Measurements from ENCODE around the gene NFATC1. TPM values are rescaled to one million over a fixed set of nuclear protein-coding genes. Genes with fewer than 3 reads are reported as not detected.

The NFATC1 gene
- polyA plus RNA-seq, 1 experiment: 0.73 TPM

DNA sequence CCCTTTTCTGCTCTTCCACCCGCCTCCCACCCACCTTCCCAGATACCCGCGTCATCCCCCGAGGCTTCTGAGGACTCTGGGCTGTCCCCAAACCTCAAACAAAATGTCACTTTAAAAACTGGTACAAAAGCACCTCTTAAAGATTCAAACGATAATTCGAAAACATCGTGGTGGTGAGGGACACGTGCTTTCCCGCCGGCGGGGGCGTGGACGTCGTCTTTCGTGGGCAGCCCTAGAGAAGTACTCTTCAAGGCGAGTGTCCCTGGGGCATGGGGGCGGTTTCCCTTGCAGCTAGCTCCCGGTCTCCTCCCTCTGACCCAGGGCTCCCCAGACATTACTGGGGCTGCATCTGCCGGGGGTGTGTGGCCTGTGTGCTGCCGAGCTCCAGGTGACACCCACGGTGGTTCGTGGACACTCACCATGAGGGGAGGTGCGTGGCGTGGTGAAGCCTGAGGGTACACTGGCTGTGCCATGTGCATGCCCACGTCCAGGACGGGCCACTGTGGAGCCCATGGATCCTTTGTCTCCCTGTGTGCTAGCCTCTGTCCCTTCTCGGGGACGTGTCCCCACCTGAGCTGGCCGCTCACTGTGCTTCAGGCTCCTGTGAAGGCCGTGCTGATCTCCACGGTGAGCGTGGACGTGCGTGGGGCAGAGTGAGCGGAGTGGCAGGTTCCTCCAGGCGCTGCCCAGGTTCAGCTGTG lies 117.8 kb downstream of the NFATC1 start:
- no peak for DNase-seq (ENCODE audit: low read depth, low spot score)
- POLR2A ChIA-PET: no interaction called here
- TF ChIP-seq, protein P1, sequence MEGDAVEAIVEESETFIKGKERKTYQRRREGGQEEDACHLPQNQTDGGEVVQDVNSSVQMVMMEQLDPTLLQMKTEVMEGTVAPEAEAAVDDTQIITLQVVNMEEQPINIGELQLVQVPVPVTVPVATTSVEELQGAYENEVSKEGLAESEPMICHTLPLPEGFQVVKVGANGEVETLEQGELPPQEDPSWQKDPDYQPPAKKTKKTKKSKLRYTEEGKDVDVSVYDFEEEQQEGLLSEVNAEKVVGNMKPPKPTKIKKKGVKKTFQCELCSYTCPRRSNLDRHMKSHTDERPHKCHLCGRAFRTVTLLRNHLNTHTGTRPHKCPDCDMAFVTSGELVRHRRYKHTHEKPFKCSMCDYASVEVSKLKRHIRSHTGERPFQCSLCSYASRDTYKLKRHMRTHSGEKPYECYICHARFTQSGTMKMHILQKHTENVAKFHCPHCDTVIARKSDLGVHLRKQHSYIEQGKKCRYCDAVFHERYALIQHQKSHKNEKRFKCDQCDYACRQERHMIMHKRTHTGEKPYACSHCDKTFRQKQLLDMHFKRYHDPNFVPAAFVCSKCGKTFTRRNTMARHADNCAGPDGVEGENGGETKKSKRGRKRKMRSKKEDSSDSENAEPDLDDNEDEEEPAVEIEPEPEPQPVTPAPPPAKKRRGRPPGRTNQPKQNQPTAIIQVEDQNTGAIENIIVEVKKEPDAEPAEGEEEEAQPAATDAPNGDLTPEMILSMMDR (IDR thresholded peaks at IDR 0.05; ENCODE audit: low read depth, low read length): no peak
- no peak overlapping the region for H3K4me3 ChIP-seq (ENCODE audit: low read depth, low read length)
- H3K27ac ChIP-seq (ENCODE audit: low read depth, low read length): no peak overlapping the region
- H3K9me3 ChIP-seq (ENCODE audit: control insufficient read depth, insufficient read depth, low read length): peaks cover 29% of the 10 kb centered on the region
- peaks cover 16% of the 10 kb centered on the region for H3K27me3 ChIP-seq (ENCODE audit: control insufficient read depth, insufficient read depth, low read length)
- CTCF ChIA-PET: no interaction called here

DNA sequence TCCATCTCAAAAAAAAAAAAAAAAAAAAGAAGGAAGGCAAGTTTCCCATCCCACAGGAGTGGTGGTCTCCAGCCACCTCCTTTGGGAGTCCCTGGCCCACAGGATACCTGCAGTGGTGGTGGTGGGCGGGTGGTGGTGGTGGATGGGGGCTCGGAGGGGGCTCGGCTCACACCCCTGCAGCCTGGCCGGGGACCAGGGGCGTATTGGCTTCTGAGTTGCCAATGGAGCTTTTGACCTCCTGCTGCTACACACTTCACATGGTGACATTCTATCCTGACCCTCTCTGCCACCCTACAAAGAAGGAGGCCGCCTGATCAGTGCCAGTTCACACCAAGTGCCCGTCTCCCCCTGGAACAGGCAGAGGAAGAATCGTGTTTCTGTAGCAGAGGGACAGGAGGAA lies 119.6 kb downstream of the NFATC1 start:
- Histone ChIP-seq H3K27ac (ENCODE audit: low read depth, low read length) (no peak overlapping the region), H3K9me3 (ENCODE audit: control insufficient read depth, insufficient read depth, low read length) (peaks cover 31% of the 10 kb centered on the region), H3K27me3 (ENCODE audit: control insufficient read depth, insufficient read depth, low read length) (peaks cover 23% of the 10 kb centered on the region), H3K4me3 (ENCODE audit: low read depth, low read length) (no peak overlapping the region)
- ChIA-PET CTCF (no interaction called here), POLR2A (no interaction called here)
- TF ChIP-seq, protein P1 (IDR thresholded peaks at IDR 0.05; ENCODE audit: low read depth, low read length): no peak
- no peak for DNase-seq (ENCODE audit: low read depth, low spot score)

DNA sequence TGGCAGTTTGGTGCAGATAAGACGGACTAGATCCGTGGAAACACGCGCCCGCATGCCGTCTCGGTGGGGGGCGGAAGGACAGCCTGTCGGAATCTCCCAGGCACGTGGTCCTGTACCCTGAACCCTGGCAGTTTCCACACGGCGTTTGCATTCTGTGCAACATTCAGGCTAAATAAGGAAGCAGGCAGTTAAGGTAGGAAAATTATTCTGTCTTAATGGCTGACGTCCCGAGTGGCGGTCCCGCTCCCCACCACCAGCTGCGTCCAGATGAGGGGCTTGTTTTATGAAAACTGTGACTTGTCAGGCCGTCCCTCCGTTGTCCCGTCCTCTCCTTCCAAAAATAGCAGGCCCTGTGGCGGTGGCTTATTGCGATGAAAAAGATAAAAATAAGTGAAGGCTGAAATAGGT lies 120.2 kb downstream of the NFATC1 start:
- no peak for DNase-seq (ENCODE audit: low read depth, low spot score)
- Histone ChIP-seq H3K9me3 (ENCODE audit: control insufficient read depth, insufficient read depth, low read length) (peaks cover 31% of the 10 kb centered on the region), H3K27me3 (ENCODE audit: control insufficient read depth, insufficient read depth, low read length) (peaks cover 23% of the 10 kb centered on the region), H3K27ac (ENCODE audit: low read depth, low read length) (no peak overlapping the region), H3K4me3 (ENCODE audit: low read depth, low read length) (no peak overlapping the region)
- ChIA-PET POLR2A (no interaction called here), CTCF (interaction anchor here (0.6 kb wide), 1 partner anchor 23 kb away, joined by 10 read pairs; no protein-coding TSS in a partner anchor)
- TF ChIP-seq, protein P1 (IDR thresholded peaks at IDR 0.05; ENCODE audit: low read depth, low read length): no peak

DNA sequence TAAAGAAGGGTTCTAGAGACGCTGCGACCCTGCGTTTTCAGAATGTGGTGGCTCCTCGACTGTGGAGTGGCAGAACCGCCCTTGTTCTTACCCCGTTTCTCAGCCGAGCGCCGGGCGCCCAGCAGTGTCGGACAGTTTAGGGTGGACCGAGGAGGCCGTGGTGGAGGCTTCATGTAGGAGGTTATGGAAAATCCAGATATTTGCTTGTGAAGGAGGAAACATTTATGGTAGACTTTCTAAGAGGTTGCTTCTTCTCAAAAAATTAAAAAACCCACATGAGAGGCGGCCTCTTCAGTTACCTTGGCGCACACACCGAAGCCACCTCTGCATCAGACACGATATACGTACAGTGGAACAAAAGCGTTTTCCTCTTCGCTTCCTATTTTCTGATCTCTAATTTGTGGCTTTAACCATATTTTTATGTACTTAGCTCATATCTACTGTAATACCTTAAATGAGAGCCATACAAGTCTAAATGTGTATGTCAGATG lies 120.8 kb downstream of the NFATC1 start:
- POLR2A ChIA-PET: no interaction called here
- CTCF ChIA-PET: no interaction called here
- H3K27ac ChIP-seq (ENCODE audit: low read depth, low read length): no peak overlapping the region

DNA sequence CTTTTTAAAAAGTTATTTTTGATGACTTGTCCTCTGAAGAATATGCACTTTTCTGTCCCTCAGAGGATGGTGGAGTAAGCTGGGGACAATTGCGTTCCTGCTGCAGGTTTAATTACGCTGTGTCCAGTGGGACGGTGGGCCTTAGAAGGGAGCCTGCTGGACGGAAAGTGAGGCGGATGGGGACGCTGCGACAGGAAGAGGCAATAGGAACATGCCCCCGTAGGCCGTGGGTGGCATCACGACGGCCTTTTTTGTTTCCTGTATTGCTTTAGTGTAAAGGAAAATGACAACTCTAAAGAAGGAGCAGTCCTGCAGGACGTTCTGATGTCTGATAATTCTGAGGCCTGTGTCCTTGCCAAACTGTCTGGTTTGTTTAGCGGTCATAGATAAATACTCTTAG lies 121.6 kb downstream of the NFATC1 start:
- CTCF ChIA-PET: no interaction called here

More for the DNA sequence above, 120.8 kb downstream of the NFATC1 start:
- Histone ChIP-seq H3K4me3 (ENCODE audit: low read depth, low read length) (no peak overlapping the region), H3K9me3 (ENCODE audit: control insufficient read depth, insufficient read depth, low read length) (peaks cover 26% of the 10 kb centered on the region), H3K27me3 (ENCODE audit: control insufficient read depth, insufficient read depth, low read length) (peaks cover 23% of the 10 kb centered on the region)
- no peak for DNase-seq (ENCODE audit: low read depth, low spot score)
- TF ChIP-seq, protein P1 (IDR thresholded peaks at IDR 0.05; ENCODE audit: low read depth, low read length): no peak

More for the DNA sequence above, 121.6 kb downstream of the NFATC1 start:
- no peak for DNase-seq (ENCODE audit: low read depth, low spot score)
- POLR2A ChIA-PET: no interaction called here
- TF ChIP-seq, protein P1 (IDR thresholded peaks at IDR 0.05; ENCODE audit: low read depth, low read length): no peak
- peaks cover 23% of the 10 kb centered on the region for H3K27me3 ChIP-seq (ENCODE audit: control insufficient read depth, insufficient read depth, low read length)
- H3K4me3 ChIP-seq (ENCODE audit: low read depth, low read length): no peak overlapping the region
- H3K27ac ChIP-seq (ENCODE audit: low read depth, low read length): no peak overlapping the region
- peaks cover 25% of the 10 kb centered on the region for H3K9me3 ChIP-seq (ENCODE audit: control insufficient read depth, insufficient read depth, low read length)
